Ishikawa (cell line): Measurements from ENCODE around the gene TYK2.

Experiments
- CEBPB ChIP-seq: IDR thresholded peaks from 2 replicates; pipeline ENCODE4 v1.6.1; 2012
- CREB1 ChIP-seq: IDR thresholded peaks from 2 replicates; pipeline ENCODE4 v1.6.1; 2012; ENCODE audit warnings: low read depth
- EGR1 ChIP-seq: IDR thresholded peaks from 2 replicates; pipeline ENCODE4 v1.6.1; 2012
- EP300 ChIP-seq: IDR thresholded peaks from 2 replicates; pipeline ENCODE4 v1.6.1; 2012; ENCODE audit warnings: borderline replicate concordance
- MAX ChIP-seq: IDR thresholded peaks from 2 replicates; pipeline ENCODE4 v1.6.1; 2012
- REST ChIP-seq: IDR thresholded peaks from 2 replicates; pipeline ENCODE4 v1.6.1; 2012; ENCODE audit warnings: low read depth, mild to moderate bottlenecking
- TAF1 ChIP-seq: IDR thresholded peaks from 2 replicates; pipeline ENCODE4 v1.6.1; 2012; ENCODE audit warnings: low read depth, mild to moderate bottlenecking
- YY1 ChIP-seq: IDR thresholded peaks from 2 replicates; pipeline ENCODE4 v1.6.1; 2012; ENCODE audit warnings: low read depth

DNA sequence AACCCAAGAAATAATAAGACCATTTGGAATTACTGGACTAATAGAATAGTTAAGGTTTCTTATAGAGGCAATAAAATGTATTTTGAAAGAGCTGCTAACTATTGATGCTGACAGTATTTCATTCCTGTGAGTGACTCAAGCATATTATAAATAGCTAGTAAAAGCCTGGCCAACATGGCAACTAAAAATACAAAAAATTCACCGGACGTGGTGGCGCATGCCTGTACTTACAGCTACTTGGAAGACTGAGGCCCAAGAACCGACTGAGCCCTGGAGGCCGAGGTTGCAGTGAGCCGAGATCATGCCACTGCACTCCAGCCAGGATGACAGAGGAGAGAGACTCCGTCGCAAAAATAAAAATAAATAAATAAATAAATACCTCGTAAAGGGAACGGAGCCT is 35.6 kb downstream of the TYK2 start:
- no peak for TF ChIP-seq TAF1
- no peak for TF ChIP-seq YY1
- TF ChIP-seq MAX: no peak
- TF ChIP-seq CEBPB: no peak
- no peak for TF ChIP-seq CREB1
- TF ChIP-seq REST: no peak
- TF ChIP-seq EP300: no peak
- TF ChIP-seq EGR1: no peak
